Thyroid gland (tissue), 4 donors: ENCODE data around the gene AIFM1. TPM values are rescaled to one million over a fixed set of nuclear protein-coding genes. Genes with fewer than 3 reads are reported as not detected.

Experiments
- DNase-seq, 2 donors: peaks; one replicate each; pipeline ENCODE4 v3.0.0-alpha.2; 2019
- H3K27ac ChIP-seq, 3 donors: fragments of 200-600 bp; sonication (generic); 1 replicate in 2 of 3; 2 replicates in 1 of 3; pipeline ENCODE4 v1.5.1; 2016 to 2019; ENCODE audit warnings: mild to moderate bottlenecking in 1 of 3, moderate library complexity in 1 of 3
- H3K27me3 ChIP-seq: fragments of 200-600 bp; sonication (generic); one replicate; pipeline ENCODE4 v1.5.1; 2019
- H3K36me3 ChIP-seq, 2 donors: fragments of 200-600 bp; sonication (generic); one replicate each; pipeline ENCODE4 v1.5.1; 2016 to 2019
- H3K4me1 ChIP-seq, 2 donors: fragments of 200-600 bp; sonication (generic); one replicate each; pipeline ENCODE4 v1.5.1; 2017 to 2019
- H3K4me3 ChIP-seq, 3 donors: fragments of 200-600 bp; sonication (generic); replicated peaks in 1 of 3; 1 replicate in 2 of 3; 2 replicates in 1 of 3; pipeline ENCODE4 v1.5.1; 2016; ENCODE audit warnings: mild to moderate bottlenecking in 1 of 3
- H3K9me3 ChIP-seq: fragments of 200-600 bp; sonication (generic); one replicate; pipeline ENCODE4 v1.5.1; 2017
- CTCF ChIP-seq, 6 experiments: fragments of 200-600 bp in 3 of 6; fragments of 450-650 bp in 3 of 6; sonication (generic) in 3 of 6; IDR thresholded peaks; one replicate each; pipeline ENCODE4 v1.5.1; 2016 to 2019; ENCODE audit warnings: antibody characterized with exemption in 6 of 6, mild to moderate bottlenecking in 2 of 6, inconsistent platforms in 1 of 6, moderate library complexity in 1 of 6
- POLR2A ChIP-seq, 2 donors: fragments of 450-650 bp; IDR thresholded peaks; one replicate each; pipeline ENCODE4 v1.6.1; 2017; ENCODE audit warnings: antibody characterized with exemption in 2 of 2, mild to moderate bottlenecking in 2 of 2, moderate library complexity in 1 of 2
- WGBS, 2 donors: methylation state at CpG; one replicate each; pipeline ENCODE4 v1.1.5; 2017; 5-methylcytosine and 5-hydroxymethylcytosine counted together
- intact Hi-C: fragments of 100-400 bp; cut with DNase I; formaldehyde crosslinking; loops from one replicate; pipeline ENCODE4 v1.15.1; 2023
- total RNA-seq, 4 donors: library from RNA; depleted of rRNA; stranded (reverse); fragments of >200 nt; gene quantifications; one replicate each; pipeline ENCODE4 v1.2.3, GENCODE V29; 2016

The AIFM1 gene
- total RNA-seq, 4 donors from 2014 or later: 13.3 to 21.1 (median 17.3) TPM

- TF ChIP-seq CTCF (IDR thresholded peaks at IDR 0.05) (no peak), POLR2A (IDR thresholded peaks at IDR 0.05) (no peak)
- Histone ChIP-seq H3K27ac (no peak overlapping the region), H3K4me3 (no peak overlapping the region), H3K9me3 (no peaks in the 10 kb centered on the region), H3K27me3 (no peaks in the 10 kb centered on the region), H3K4me1 (peaks cover 0 to 8% of the 10 kb centered on the region in 2 donors), H3K36me3 (no peaks in the 10 kb centered on the region)
- no peak for DNase-seq
- WGBS, 2 donors: 68 to 90% methylated on average over 2 to 3 of the region's 3 CpGs
- intact Hi-C loops: no loop called here
These were observed 60.4 kb downstream of the AIFM1 start for GRCh38 chrX:130105244-130105643.

GRCh38 chrX:130103605-130104004 is 62.0 kb downstream of the AIFM1 start:
- intact Hi-C loops: no loop called here
- H3K27ac ChIP-seq: no peak overlapping the region

GRCh38 chrX:130100180-130100579 is 65.5 kb downstream of the AIFM1 start:
- 63 to 72% methylated on average over 2 to 5 of the region's 5 CpGs for WGBS, 2 donors

More at GRCh38 chrX:130103605-130104004, 62.0 kb downstream of the AIFM1 start:
- WGBS, 2 donors: 68 to 100% methylated on average over 2 of the region's 3 CpGs
- H3K4me1 ChIP-seq: peaks cover 0 to 21% of the 10 kb centered on the region in 2 donors
- no peak for TF ChIP-seq POLR2A (IDR thresholded peaks at IDR 0.05)
- TF ChIP-seq CTCF (IDR thresholded peaks at IDR 0.05): no peak
- H3K27me3 ChIP-seq: no peaks in the 10 kb centered on the region
- DNase-seq: no peak
- no peaks in the 10 kb centered on the region for H3K9me3 ChIP-seq
- no peaks in the 10 kb centered on the region for H3K36me3 ChIP-seq
- H3K4me3 ChIP-seq: no peak overlapping the region

GRCh38 chrX:130098210-130098552 is 67.5 kb downstream of the AIFM1 start:
- intact Hi-C loops: no loop called here
- H3K27me3 ChIP-seq: no peaks in the 10 kb centered on the region
- H3K36me3 ChIP-seq: no peaks in the 10 kb centered on the region
- H3K9me3 ChIP-seq: no peaks in the 10 kb centered on the region
- H3K27ac ChIP-seq: peak overlapping the region in 2 of 3 donors; percentile 23 to 43
- H3K4me1 ChIP-seq: peaks cover 6 to 28% of the 10 kb centered on the region in 2 donors
- DNase-seq: no peak
- no peak overlapping the region for H3K4me3 ChIP-seq
- TF ChIP-seq POLR2A (IDR thresholded peaks at IDR 0.05) (no peak), CTCF (IDR thresholded peaks at IDR 0.05) (no peak)
- WGBS, 2 donors: 16 to 61% methylated on average over 4 of the region's 5 CpGs

More at GRCh38 chrX:130100180-130100579, 65.5 kb downstream of the AIFM1 start:
- Histone ChIP-seq H3K27me3 (no peaks in the 10 kb centered on the region), H3K27ac (peak overlapping the region in 1 of 3 donors; percentile 27), H3K4me1 (peaks cover 6 to 28% of the 10 kb centered on the region in 2 donors), H3K9me3 (no peaks in the 10 kb centered on the region), H3K36me3 (no peaks in the 10 kb centered on the region), H3K4me3 (no peak overlapping the region)
- DNase-seq: peak; percentile 28 to 31
- TF ChIP-seq CTCF (IDR thresholded peaks at IDR 0.05) (no peak), POLR2A (IDR thresholded peaks at IDR 0.05) (no peak)
- intact Hi-C loops: no loop called here

GRCh38 chrX:130097507-130098209 is 68.0 kb downstream of the AIFM1 start:
- 90 to 92% methylated on average over 2 to 4 of the region's 14 CpGs for WGBS, 2 donors
- H3K27ac ChIP-seq: peak overlapping the region in 2 of 3 donors; percentile 23 to 43
- TF ChIP-seq CTCF (IDR thresholded peaks at IDR 0.05): no peak

More at GRCh38 chrX:130097507-130098209, 68.0 kb downstream of the AIFM1 start:
- DNase-seq: peak; percentile 41 to 44
- Histone ChIP-seq H3K9me3 (no peaks in the 10 kb centered on the region), H3K4me1 (peaks cover 6 to 28% of the 10 kb centered on the region in 2 donors), H3K27me3 (no peaks in the 10 kb centered on the region), H3K36me3 (no peaks in the 10 kb centered on the region), H3K4me3 (no peak overlapping the region)
- intact Hi-C loops: no loop called here
